Amniotic stem cell (primary cell): Measurements from ENCODE around the gene ACKR4.
"Not testable (repeated sequence)": the region's sequence is repeated elsewhere in the genome, so short reads cannot be mapped to it uniquely, and the experiment has no call there.

Source experiments
- DNase-seq: peaks from one replicate; lab custom pipeline; 2025; lab: John Stamatoyannopoulos, UW

Gene ACKR4

GRCh38 chr3:132596816-132597433, at the start of gene ACKR4:
TSS of gene ACKR4 (plus strand) at chr3:132597270. CDS start at chr3:132600398, 3,128 bp downstream.
- no peak for DNase-seq

GRCh38 chr3:132549169-132549568, 47.9 kb upstream of the ACKR4 start:
- no peak for DNase-seq

GRCh38 chr3:132549890-132550578, 47.0 kb upstream of the ACKR4 start:
- peak; percentile 6 for DNase-seq

- no peak for DNase-seq
Measured at GRCh38 chr3:132550579-132551305, 46.3 kb upstream of the ACKR4 start.

GRCh38 chr3:132553826-132554225, 43.2 kb upstream of the ACKR4 start:
- DNase-seq: no peak

GRCh38 chr3:132554437-132554836, 42.6 kb upstream of the ACKR4 start:
- no peak for DNase-seq

- no peak for DNase-seq
Measured at GRCh38 chr3:132555306-132556035, 41.6 kb upstream of the ACKR4 start.

- DNase-seq: not testable (repeated sequence)
Measured at GRCh38 chr3:132556036-132556386, 41.1 kb upstream of the ACKR4 start.

GRCh38 chr3:132556508-132557159, 40.4 kb upstream of the ACKR4 start:
- no peak for DNase-seq

- no peak for DNase-seq
Measured at GRCh38 chr3:132561003-132561402, 36.1 kb upstream of the ACKR4 start.

- no peak for DNase-seq
Measured at GRCh38 chr3:132563420-132564069, 33.5 kb upstream of the ACKR4 start.

GRCh38 chr3:132564070-132564465, 33.0 kb upstream of the ACKR4 start:
- no peak for DNase-seq

GRCh38 chr3:132568422-132568821, 28.6 kb upstream of the ACKR4 start:
- DNase-seq: no peak

GRCh38 chr3:132569153-132569552, 27.9 kb upstream of the ACKR4 start:
- peak; percentile 11 for DNase-seq

GRCh38 chr3:132569580-132569979, 27.5 kb upstream of the ACKR4 start:
- DNase-seq: peak; percentile 24

- no peak for DNase-seq
Measured at GRCh38 chr3:132570016-132570415, 27.1 kb upstream of the ACKR4 start.

GRCh38 chr3:132573797-132574211, 23.3 kb upstream of the ACKR4 start:
- DNase-seq: no peak

- DNase-seq: no peak
Measured at GRCh38 chr3:132587401-132587800, 9.7 kb upstream of the ACKR4 start.

- DNase-seq: no peak
Measured at GRCh38 chr3:132592216-132592615, 4.9 kb upstream of the ACKR4 start.

- no peak for DNase-seq
Measured at GRCh38 chr3:132593241-132593946, 3.7 kb upstream of the ACKR4 start.

GRCh38 chr3:132593947-132594323, 3.1 kb upstream of the ACKR4 start:
- DNase-seq: peak; percentile 46
